ENCODE data around the gene RPL35. TPM values are rescaled to one million over a fixed set of nuclear protein-coding genes. Genes with fewer than 3 reads are reported as not detected.

Gene RPL35
- total RNA-seq, 1 donor from 2014 or later = 1,069 TPM

- Mint-ChIP-seq H3K36me3 (ENCODE audit: low read depth, unreplicated experiment) (peaks cover 10% of the 10 kb centered on the region), H3K4me3 (ENCODE audit: unreplicated experiment) (no peak overlapping the region), H3K4me1 (ENCODE audit: unreplicated experiment) (peaks cover 10% of the 10 kb centered on the region), H3K27ac (ENCODE audit: unreplicated experiment) (no peak overlapping the region), H3K27me3 (ENCODE audit: unreplicated experiment) (peaks cover 7% of the 10 kb centered on the region), H3K9me3 (ENCODE audit: unreplicated experiment) (no peaks in the 10 kb centered on the region)
- TF ChIP-seq CTCF (IDR thresholded peaks at IDR 0.05; ENCODE audit: unreplicated experiment) = no peak
- DNase-seq (ENCODE audit: low spot score) = no peak
Observed at GRCh38 chr9:124858330-124859046, 3.3 kb downstream of the RPL35 start.

- peaks cover 10% of the 10 kb centered on the region for H3K36me3 Mint-ChIP-seq (ENCODE audit: low read depth, unreplicated experiment)
- H3K9me3 Mint-ChIP-seq (ENCODE audit: unreplicated experiment) = no peaks in the 10 kb centered on the region
- peaks cover 7% of the 10 kb centered on the region for H3K27me3 Mint-ChIP-seq (ENCODE audit: unreplicated experiment)
- no peak for DNase-seq (ENCODE audit: low spot score)
- no peak overlapping the region for H3K27ac Mint-ChIP-seq (ENCODE audit: unreplicated experiment)
- peaks cover 10% of the 10 kb centered on the region for H3K4me1 Mint-ChIP-seq (ENCODE audit: unreplicated experiment)
- no peak for TF ChIP-seq CTCF (IDR thresholded peaks at IDR 0.05; ENCODE audit: unreplicated experiment)
- peak overlapping the region; percentile 62 for H3K4me3 Mint-ChIP-seq (ENCODE audit: unreplicated experiment)
Observed at GRCh38 chr9:124857533-124858162, 4.1 kb downstream of the RPL35 start.

DNA sequence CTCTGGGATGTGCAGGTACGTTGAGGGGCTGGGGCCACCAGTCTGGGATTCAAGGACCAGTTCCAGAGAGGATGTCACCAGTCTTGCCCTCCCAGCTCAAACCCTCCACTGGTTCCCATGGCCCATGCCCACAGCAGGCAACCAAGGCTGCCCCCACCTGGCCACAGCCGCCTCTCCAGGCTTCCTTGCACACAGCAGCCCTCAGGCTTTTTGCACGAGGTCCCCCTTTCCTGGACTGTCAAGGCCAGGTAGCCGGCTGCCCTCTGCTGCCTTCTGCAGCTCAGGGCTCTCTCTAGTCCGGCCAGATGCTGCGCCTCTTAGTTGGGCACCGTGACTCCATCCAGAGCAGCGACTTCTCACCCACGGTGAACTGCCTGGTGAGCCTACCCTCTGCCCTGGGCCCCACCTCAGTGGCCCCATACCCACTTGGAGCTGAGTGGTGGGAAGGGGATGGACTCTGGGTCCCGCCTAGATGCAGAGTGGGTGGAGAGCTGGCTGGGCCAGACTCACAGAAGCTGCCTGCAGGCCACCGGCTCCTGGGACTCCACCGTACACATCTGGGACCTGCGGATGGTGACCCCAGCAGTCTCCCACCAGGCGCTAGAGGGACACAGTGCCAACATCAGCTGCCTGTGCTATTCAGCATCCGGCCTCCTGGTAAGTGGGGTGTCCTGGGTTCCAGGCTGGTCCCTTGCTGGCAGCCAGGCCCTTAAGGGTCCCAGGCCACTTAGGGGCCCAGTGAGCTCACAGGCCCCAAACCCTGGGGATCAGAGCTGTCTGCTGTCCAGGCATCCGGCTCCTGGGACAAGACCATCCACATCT, 5.6 kb downstream of the RPL35 start:
- Mint-ChIP-seq H3K36me3 (ENCODE audit: low read depth, unreplicated experiment) (peaks cover 10% of the 10 kb centered on the region), H3K4me1 (ENCODE audit: unreplicated experiment) (peaks cover 10% of the 10 kb centered on the region), H3K27me3 (ENCODE audit: unreplicated experiment) (peaks cover 8% of the 10 kb centered on the region), H3K4me3 (ENCODE audit: unreplicated experiment) (no peak overlapping the region), H3K27ac (ENCODE audit: unreplicated experiment) (no peak overlapping the region), H3K9me3 (ENCODE audit: unreplicated experiment) (no peaks in the 10 kb centered on the region)
- peak; percentile 60 for DNase-seq (ENCODE audit: low spot score)
- peak; percentile 13 for TF ChIP-seq CTCF (IDR thresholded peaks at IDR 0.05; ENCODE audit: unreplicated experiment)

- no peaks in the 10 kb centered on the region for H3K9me3 Mint-ChIP-seq (ENCODE audit: unreplicated experiment)
Observed at GRCh38 chr9:124855566-124855943, 6.2 kb downstream of the RPL35 start.

More at GRCh38 chr9:124855566-124855943, 6.2 kb downstream of the RPL35 start:
- Mint-ChIP-seq H3K27me3 (ENCODE audit: unreplicated experiment) (peaks cover 8% of the 10 kb centered on the region), H3K4me3 (ENCODE audit: unreplicated experiment) (no peak overlapping the region), H3K4me1 (ENCODE audit: unreplicated experiment) (peaks cover 9% of the 10 kb centered on the region), H3K36me3 (ENCODE audit: low read depth, unreplicated experiment) (peaks cover 10% of the 10 kb centered on the region), H3K27ac (ENCODE audit: unreplicated experiment) (no peak overlapping the region)
- TF ChIP-seq CTCF (IDR thresholded peaks at IDR 0.05; ENCODE audit: unreplicated experiment) = no peak
- no peak for DNase-seq (ENCODE audit: low spot score)

All from endothelial cell (in vitro differentiated cells).